Transverse colon (tissue), 4 donors: ENCODE measurements around the gene TNF. TPM values are rescaled to one million over a fixed set of nuclear protein-coding genes. Genes with fewer than 3 reads are reported as not detected.

Experiments used
- DNase-seq: peaks from one replicate; pipeline ENCODE4 v3.0.0-alpha.2; 2019
- H3K27ac ChIP-seq, 4 donors: fragments of 200-600 bp; sonication (generic); 2 replicates each; pipeline ENCODE4 v1.5.1; 2016 to 2018; ENCODE audit warnings: inconsistent platforms in 4 of 4
- H3K27me3 ChIP-seq: fragments of 200-600 bp; sonication (generic); 2 replicates; pipeline ENCODE4 v1.5.1; 2017; ENCODE audit warnings: inconsistent platforms
- H3K36me3 ChIP-seq, 4 donors: fragments of 200-600 bp; sonication (generic); 2 replicates each; pipeline ENCODE4 v1.5.1; 2017 to 2019; ENCODE audit warnings: inconsistent platforms in 4 of 4
- H3K4me1 ChIP-seq, 4 donors: fragments of 200-600 bp; sonication (generic); 2 replicates each; pipeline ENCODE4 v1.5.1; 2017 to 2020; ENCODE audit warnings: inconsistent platforms in 4 of 4
- H3K4me3 ChIP-seq, 4 donors: fragments of 200-600 bp; sonication (generic); 1 replicate in 1 of 4; 2 replicates in 3 of 4; pipeline versions ENCODE4 v1.5.1 to v1.6.1; 2017 to 2019; ENCODE audit warnings: inconsistent platforms in 4 of 4
- H3K9me3 ChIP-seq, 2 donors: fragments of 200-600 bp; sonication (generic); 2 replicates each; pipeline ENCODE4 v1.5.1; 2017 to 2019; ENCODE audit warnings: inconsistent platforms in 2 of 2
- EP300 ChIP-seq: sonication (generic); formaldehyde crosslinking; IDR thresholded peaks from one replicate; pipeline ENCODE4 v1.6.1; 2017; ENCODE audit warnings: antibody characterized with exemption, low read depth
- POLR2A ChIP-seq: fragments of 450-650 bp; IDR thresholded peaks from one replicate; pipeline ENCODE4 v1.6.1; 2016; ENCODE audit warnings: antibody characterized with exemption, mild to moderate bottlenecking, moderate library complexity
- POLR2AphosphoS5 ChIP-seq, 3 donors: sonication (generic); formaldehyde crosslinking; IDR thresholded peaks; one replicate each; pipeline ENCODE4 v1.6.1; 2016; ENCODE audit warnings: antibody characterized with exemption in 3 of 3
- whole genome bisulfite sequencing, 2 donors: methylation state at CpG; one replicate each; pipeline ENCODE4 v1.1.5; 2018; ENCODE audit warnings: low coverage in 1 of 2; 5-methylcytosine and 5-hydroxymethylcytosine counted together
- in situ Hi-C, 4 donors: fragments of 200-750 bp; cut with MboI; loops; one replicate each; pipeline versions ENCODE4 v1.15.0 to v1.15.1; 2017; ENCODE audit warnings: low sequenced_read_pairs in 3 of 4, low pct_ligation_motif_present in 1 of 4, low pct_unique_long_range_greater_than_20kb in 1 of 4
- intact Hi-C: fragments of 100-400 bp; cut with DNase I; formaldehyde crosslinking; loops from one replicate; pipeline ENCODE4 v1.15.1; 2023; ENCODE audit warnings: low total_unique reads
- total RNA-seq, 4 donors: library from RNA; depleted of rRNA; stranded (reverse); fragments of >200 nt; gene quantifications; one replicate each; pipeline ENCODE4 v1.1.0, GENCODE V29; 2016
- TF ChIP-seq, protein P1 (sequence below), 5 experiments: fragments of 200-600 bp in 3 of 5; fragments of 450-650 bp in 2 of 5; sonication (generic) in 3 of 5; IDR thresholded peaks; 1 replicate in 2 of 5; 2 replicates in 3 of 5; pipeline ENCODE4 v1.5.1; 2016 to 2017; ENCODE audit warnings: antibody characterized with exemption in 5 of 5, inconsistent platforms in 3 of 5, mild to moderate bottlenecking in 2 of 5, moderate library complexity in 1 of 5

TNF gene
- total RNA-seq, 4 donors from 2014 or later = 0.41 to 1.1 TPM; not detected in 2

- WGBS, 2 donors = 0 to 8% methylated on average over 5 to 11 of the region's 11 CpGs
- TF ChIP-seq POLR2AphosphoS5 (IDR thresholded peaks at IDR 0.05) = no peak
- no peak for TF ChIP-seq POLR2A
- TF ChIP-seq, protein P1, sequence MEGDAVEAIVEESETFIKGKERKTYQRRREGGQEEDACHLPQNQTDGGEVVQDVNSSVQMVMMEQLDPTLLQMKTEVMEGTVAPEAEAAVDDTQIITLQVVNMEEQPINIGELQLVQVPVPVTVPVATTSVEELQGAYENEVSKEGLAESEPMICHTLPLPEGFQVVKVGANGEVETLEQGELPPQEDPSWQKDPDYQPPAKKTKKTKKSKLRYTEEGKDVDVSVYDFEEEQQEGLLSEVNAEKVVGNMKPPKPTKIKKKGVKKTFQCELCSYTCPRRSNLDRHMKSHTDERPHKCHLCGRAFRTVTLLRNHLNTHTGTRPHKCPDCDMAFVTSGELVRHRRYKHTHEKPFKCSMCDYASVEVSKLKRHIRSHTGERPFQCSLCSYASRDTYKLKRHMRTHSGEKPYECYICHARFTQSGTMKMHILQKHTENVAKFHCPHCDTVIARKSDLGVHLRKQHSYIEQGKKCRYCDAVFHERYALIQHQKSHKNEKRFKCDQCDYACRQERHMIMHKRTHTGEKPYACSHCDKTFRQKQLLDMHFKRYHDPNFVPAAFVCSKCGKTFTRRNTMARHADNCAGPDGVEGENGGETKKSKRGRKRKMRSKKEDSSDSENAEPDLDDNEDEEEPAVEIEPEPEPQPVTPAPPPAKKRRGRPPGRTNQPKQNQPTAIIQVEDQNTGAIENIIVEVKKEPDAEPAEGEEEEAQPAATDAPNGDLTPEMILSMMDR (IDR thresholded peaks at IDR 0.05) = peak; percentile 94 to 98 (median 97)
- TF ChIP-seq EP300 = no peak
- in situ Hi-C loops = loop anchor here in 3 of 4 donors (5.0 to 10.0 kb wide), 3 partner anchors 48 to 52 kb away; partner anchors contain the start of genes MICB (in 1 of the 3) and NCR3 (in 1 of the 3)
Measured at GRCh38 chr6:31546339-31546957, 28.9 kb upstream of the TNF start, which contains the start of gene ATP6V1G2. ATP6V1G2 (minus strand) TSS chr6:31546608; CDS start chr6:31546559, 49 bp downstream.

DNA sequence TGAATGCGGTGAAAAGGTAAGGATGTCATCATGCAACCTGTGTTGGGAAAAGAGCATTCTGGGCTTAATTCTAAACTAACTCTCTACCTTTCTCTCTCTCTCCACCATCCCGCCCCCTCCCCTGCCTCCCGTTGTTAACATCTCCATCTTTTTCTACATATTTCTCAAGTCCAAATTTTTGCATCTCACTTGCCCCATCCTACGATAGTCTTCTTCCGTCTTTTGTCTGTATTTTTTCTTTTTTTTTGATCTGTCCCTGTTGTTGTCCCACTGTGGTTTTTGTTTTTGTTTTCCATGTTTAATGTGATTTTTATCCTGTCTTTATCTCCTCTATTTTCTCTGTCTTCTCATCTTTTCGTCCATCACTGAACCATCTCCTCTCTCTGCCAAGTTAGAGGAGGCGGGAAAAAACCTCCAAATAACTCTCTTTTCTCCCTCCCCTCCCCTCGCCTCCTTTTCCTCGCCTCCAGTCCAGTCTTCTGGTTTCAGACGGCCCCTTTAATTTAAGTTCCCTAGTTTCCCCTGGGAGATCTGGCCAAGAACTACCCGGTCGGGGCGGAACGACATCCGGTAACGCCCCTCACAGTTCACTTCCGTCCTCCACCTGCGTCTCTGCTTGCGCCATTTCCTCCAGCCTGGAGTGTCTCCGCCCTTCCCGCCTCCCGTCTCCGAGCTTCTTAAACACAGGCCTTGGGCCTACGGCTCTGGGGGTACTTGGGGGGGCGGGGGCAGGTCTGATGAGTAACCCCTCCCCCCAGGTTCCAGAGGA, 28.2 kb upstream of the TNF start, which contains the start of gene NFKBIL1:
TSS of gene NFKBIL1 (plus strand) at position 651 of the 769 bp plus-strand sequence. CDS start at position 738, 87 bp downstream.
- Histone ChIP-seq H3K27ac (peak within 1 kb of the TSS; percentile 86 to 92 (median 89)), H3K36me3 (no peaks in the 10 kb centered on the region), H3K9me3 (no peaks in the 10 kb centered on the region), H3K4me3 (peak within 1 kb of the TSS; percentile 12 to 58 (median 39)), H3K27me3 (no peaks in the 10 kb centered on the region), H3K4me1 (peaks cover 16 to 30% (median 21%) of the 10 kb centered on the region in 4 donors)
- in situ Hi-C loops (loop anchor here in 3 of 4 donors (5.0 to 10.0 kb wide), 3 partner anchors 48 to 52 kb away; partner anchors contain the start of genes MICB (in 1 of the 3) and NCR3 (in 1 of the 3)), intact Hi-C loops (loop anchor here (2.0 to 5.0 kb wide), 2 partner anchors 35 to 52 kb away; partner anchors contain the start of gene LTB)
- 0 to 1% methylated on average over 22 to 25 of the region's 25 CpGs for WGBS, 2 donors
- peak; percentile 72 to 78 (median 75) for TF ChIP-seq POLR2AphosphoS5 (IDR thresholded peaks at IDR 0.05)
- TF ChIP-seq POLR2A = peak; percentile 54
- no peak for TF ChIP-seq EP300
- TF ChIP-seq, protein P1 (IDR thresholded peaks at IDR 0.05) = peak in 1 of 5 experiments; percentile 35
- DNase-seq = peak; percentile 96

More at GRCh38 chr6:31546339-31546957, 28.9 kb upstream of the TNF start, which contains the start of gene ATP6V1G2:
- no peaks in the 10 kb centered on the region for H3K9me3 ChIP-seq
- peak within 1 kb of the TSS; percentile 12 to 58 (median 39) for H3K4me3 ChIP-seq
- peak within 1 kb of the TSS; percentile 86 to 92 (median 89) for H3K27ac ChIP-seq
- H3K36me3 ChIP-seq = no peaks in the 10 kb centered on the region
- intact Hi-C loops = loop anchor here (2.0 to 5.0 kb wide), 2 partner anchors 36 to 52 kb away; partner anchors contain the start of gene LTB
- H3K27me3 ChIP-seq = no peaks in the 10 kb centered on the region
- H3K4me1 ChIP-seq = peaks cover 16 to 25% (median 20%) of the 10 kb centered on the region in 4 donors
- DNase-seq = peak; percentile 94

GRCh38 chr6:31547727-31548543, 27.4 kb upstream of the TNF start:
- no peak for DNase-seq
- intact Hi-C loops = loop anchor here (2.0 to 5.0 kb wide), 2 partner anchors 34 to 51 kb away; partner anchors contain the start of gene LTB
- Histone ChIP-seq H3K9me3 (no peaks in the 10 kb centered on the region), H3K36me3 (no peaks in the 10 kb centered on the region), H3K4me3 (peak overlapping the region; percentile 4 to 58 (median 39)), H3K27ac (peak overlapping the region; percentile 86 to 92 (median 89)), H3K27me3 (no peaks in the 10 kb centered on the region), H3K4me1 (peaks cover 12 to 25% (median 18%) of the 10 kb centered on the region in 4 donors)
- in situ Hi-C loops = loop anchor here in 3 of 4 donors (5.0 to 10.0 kb wide), 3 partner anchors 47 to 53 kb away; partner anchors contain the start of genes MICB (in 1 of the 3) and NCR3 (in 1 of the 3)
- WGBS, 2 donors = 18 to 80% methylated on average over 4 to 24 of the region's 24 CpGs
- TF ChIP-seq EP300 = no peak
- no peak for TF ChIP-seq POLR2A
- TF ChIP-seq, protein P1 (IDR thresholded peaks at IDR 0.05) = no peak
- no peak for TF ChIP-seq POLR2AphosphoS5 (IDR thresholded peaks at IDR 0.05)
